HepG2 (cell line): ENCODE measurements around the gene RRAD. TPM values are rescaled to one million over a fixed set of nuclear protein-coding genes. Genes with fewer than 3 reads are reported as not detected.

Source experiments
- ATAC-seq: fragments of 200-7000 bp; cut with Tn5 transposase; 3 replicates; pipeline ENCODE4 v1.9.1; 2020; ENCODE audit warnings: mild to moderate bottlenecking, moderate library complexity
- BruUV-seq: library from RNA; stranded (reverse); fragments of 400-500 nt; replicated peaks from 2 replicates; lab custom pipeline; 2021; lab: Mats Ljungman, UMichigan
- CTCF ChIA-PET: fragments of 300-600 bp; formaldehyde crosslinking; extraction: SDS; loops from one replicate; lab custom pipeline; 2021; ENCODE audit warnings: low total read pairs, inconsistent platforms, low intra/inter-chr PET ratio; lab: Yijun Ruan, JAX
- POLR2A ChIA-PET: fragments of 350-600 bp; sonication (Branson Sonifier 250); formaldehyde crosslinking; loops from one replicate; lab custom pipeline; 2020; ENCODE audit warnings: antibody characterized with exemption, inconsistent platforms; lab: Yijun Ruan, JAX
- DNase-seq: peaks from one replicate; pipeline ENCODE4 v3.0.0-alpha.2; 2015; ENCODE audit warnings: low spot score
- FAIRE-seq: peaks from 3 replicates; lab custom pipeline; 2011; peaks lifted over from hg19 to GRCh38; lab: Jason Lieb, UNC
- H2AFZ ChIP-seq: one replicate; pipeline ENCODE4 v1.6.1; 2011; ENCODE audit warnings: low read length, inconsistent platforms
- H3K27ac ChIP-seq: fragments of 300-600 bp; 3 replicates; pipeline ENCODE4 v1.8.0; 2011; ENCODE audit warnings: mixed run types, mild to moderate bottlenecking, mixed read lengths, low read length, inconsistent platforms; ENCODE audit not compliant: insufficient read depth; ENCODE audit errors: extremely low read length
- H3K27me3 ChIP-seq, 2 experiments: fragments of 200-600 bp in 1 of 2; 2 replicates in 1 of 2; 3 replicates in 1 of 2; pipeline versions ENCODE4 v1.6.0 to v1.8.0; 2011; ENCODE audit warnings: low read length in 2 of 2, mild to moderate bottlenecking in 2 of 2, moderate library complexity in 2 of 2, inconsistent platforms in 1 of 2; ENCODE audit not compliant: insufficient read depth in 2 of 2, control insufficient read depth in 1 of 2
- H3K36me3 ChIP-seq, 2 experiments: fragments of 200-600 bp in 1 of 2; replicated peaks in 1 of 2; 2 replicates in 1 of 2; 3 replicates in 1 of 2; pipeline versions ENCODE4 v1.5.1 to v1.8.0; 2011; ENCODE audit warnings: low read length in 2 of 2, inconsistent platforms in 1 of 2; ENCODE audit not compliant: insufficient read depth in 2 of 2, control insufficient read depth in 1 of 2
- H3K4me1 ChIP-seq: 2 replicates; pipeline ENCODE4 v1.5.1; 2012; ENCODE audit warnings: low read length, inconsistent platforms; ENCODE audit not compliant: insufficient read depth
- H3K4me2 ChIP-seq: 2 replicates; pipeline ENCODE4 v1.6.0; 2011; ENCODE audit warnings: low read depth, low read length, inconsistent platforms
- H3K4me3 ChIP-seq, 3 experiments: fragments of 200-600 bp in 1 of 3; sonication (generic), shearing (Covaris generic) in 1 of 3; replicated peaks in 1 of 3; 2 replicates each; pipeline ENCODE4 v1.5.1; 2011 to 2016; ENCODE audit warnings: low read length in 3 of 3, inconsistent platforms in 2 of 3, low read depth in 2 of 3, mild to moderate bottlenecking in 2 of 3, control low read depth in 1 of 3, mixed read lengths in 1 of 3; ENCODE audit not compliant: insufficient read depth in 1 of 3
- H3K79me2 ChIP-seq: one replicate; pipeline ENCODE4 v1.6.1; 2011; ENCODE audit warnings: low read length, inconsistent platforms; ENCODE audit not compliant: insufficient read depth
- H3K9ac ChIP-seq: 2 replicates; pipeline ENCODE4 v1.6.0; 2011; ENCODE audit warnings: mild to moderate bottlenecking, low read depth, low read length, inconsistent platforms; ENCODE audit not compliant: insufficient read depth
- H3K9me3 ChIP-seq: 2 replicates; pipeline ENCODE4 v1.5.1; 2012; ENCODE audit warnings: mild to moderate bottlenecking, low read length
- H4K20me1 ChIP-seq: 2 replicates; pipeline ENCODE4 v1.6.0; 2011; ENCODE audit warnings: inconsistent platforms, mild to moderate bottlenecking, low read length, moderate library complexity; ENCODE audit not compliant: insufficient read depth
- RARA ChIP-seq: IDR thresholded peaks from 2 replicates; pipeline ENCODE4 v1.6.1; 2016; ENCODE audit warnings: missing genetic modification reagents, missing compliant biosample characterization
- SNAPC4 ChIP-seq: sonication (generic); formaldehyde crosslinking; IDR thresholded peaks from 2 replicates; pipeline ENCODE4 v1.4.0; 2020; ENCODE audit warnings: mild to moderate bottlenecking, missing genetic modification reagents
- U2AF1 ChIP-seq: fragments of 200-400 bp; formaldehyde crosslinking; optimal IDR thresholded peaks from 2 replicates; pipeline ENCODE3; 2017; ENCODE audit warnings: mild to moderate bottlenecking, low read depth, low read length
- U2AF2 ChIP-seq: fragments of 200-400 bp; formaldehyde crosslinking; IDR thresholded peaks from 2 replicates; pipeline ENCODE4 v1.6.1; 2017; ENCODE audit warnings: low read depth, mild to moderate bottlenecking, low read length
- ZNF121 ChIP-seq: sonication (generic); formaldehyde crosslinking; IDR thresholded peaks from 2 replicates; pipeline ENCODE4 v1.5.0; 2020; ENCODE audit warnings: mild to moderate bottlenecking, missing genetic modification reagents
- ZNF446 ChIP-seq: sonication (generic); formaldehyde crosslinking; IDR thresholded peaks from 2 replicates; pipeline ENCODE4 v1.5.0; 2020; ENCODE audit warnings: mild to moderate bottlenecking, missing genetic modification reagents
- ZSCAN5A ChIP-seq: sonication (generic); formaldehyde crosslinking; IDR thresholded peaks from 2 replicates; pipeline ENCODE4 v1.8.0; 2022; ENCODE audit warnings: mild to moderate bottlenecking, missing genetic modification reagents, borderline replicate concordance
- WGBS: methylation state at CpG from one replicate; pipeline ENCODE4 v1.1.6; 2017; ENCODE audit warnings: low lambda C conversion rate; 5-methylcytosine and 5-hydroxymethylcytosine counted together
- in situ Hi-C: cut with HindIII; loops from 2 replicates; pipeline ENCODE4 v1.10.0; 2017; ENCODE audit warnings: low pct_unique_long_range_greater_than_20kb; ENCODE audit not compliant: extremely low pct_ligation_motif_present
- intact Hi-C: fragments of 100-400 bp; cut with micrococcal nuclease; formaldehyde crosslinking; loops from one replicate; pipeline ENCODE4 v1.10.0; 2022; ENCODE audit not compliant: unreplicated experiment
- polyA plus RNA-seq, 8 experiments: library from polyadenylated mRNA; depleted of rRNA in 3 of 8; stranded (reverse) in 7 of 8; unstranded in 1 of 8; fragments of >200 nt; fragmentation: Illumina TruSeq in 4 of 8; extraction: Trizol in 4 of 8; gene quantifications; 2 replicates each; pipeline versions ENCODE4 v1.2.1 to v1.2.3, GENCODE V29; 2011 to 2016; ENCODE audit warnings: low read depth in 4 of 8, missing spikeins in 1 of 8, mixed read lengths in 1 of 8; ENCODE audit not compliant: insufficient read depth in 1 of 8
- total RNA-seq, 5 experiments: library from RNA; depleted of rRNA; stranded (reverse); fragments of >200 nt; fragmentation: Illumina TruSeq; extraction: Trizol; gene quantifications; 2 replicates each; pipeline ENCODE4 v1.2.3, GENCODE V29; 2016; ENCODE audit warnings: low read depth in 1 of 5
- TF ChIP-seq, protein P1 (sequence below): sonication (generic); formaldehyde crosslinking; IDR thresholded peaks from 2 replicates; pipeline ENCODE4 v1.5.0; 2020; ENCODE audit warnings: mild to moderate bottlenecking, missing genetic modification reagents

The RRAD gene
- total and polyA plus RNA-seq, 2 of the 13 experiments (the other 11 are each of a cell fraction or from before 2014, with no cell fraction given), result 0.80 to 1.1 TPM

DNA sequence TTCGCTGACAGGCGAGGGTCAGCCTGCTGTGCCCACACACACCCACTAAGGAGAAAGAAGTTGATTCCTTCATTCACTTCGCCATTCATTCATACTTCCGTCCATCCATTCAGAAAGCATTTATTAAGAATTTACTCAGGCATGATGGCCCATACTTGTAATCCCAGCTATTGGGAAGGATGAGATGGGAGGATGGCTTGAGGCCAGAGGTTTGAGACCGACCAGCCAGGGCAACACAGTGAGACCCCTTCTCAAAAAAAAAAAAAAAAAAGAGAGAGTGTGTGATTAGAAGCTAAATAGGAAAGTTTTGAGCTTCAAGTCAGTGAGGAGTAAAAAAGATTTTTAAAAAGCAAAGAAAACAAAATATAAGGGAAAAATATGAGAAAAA is 18.7 kb upstream of the RRAD start:
- H3K4me1 ChIP-seq, result peaks cover 26% of the 10 kb centered on the region
- BruUV-seq, result no TSS peak
- intact Hi-C loops (no loop called here), in situ Hi-C loops (no loop called here)
- ChIA-PET POLR2A (interaction anchor here (0.7 to 1.4 kb wide), 4 partner anchors 10 to 45 kb away, joined by 3 read pairs; partner anchors contain the start of gene CIAO2B), CTCF (no interaction called here)
- WGBS, result 96% methylated on average over 5 of the region's 5 CpGs
- H3K9me3 ChIP-seq, result no peaks in the 10 kb centered on the region
- ATAC-seq (no peak), FAIRE-seq (no peak), DNase-seq (no peak)
- TF ChIP-seq U2AF1 (no peak), U2AF2 (no peak), ZNF121 (CRISPR knock-in tag) (peak; percentile 89)
- no peaks in the 10 kb centered on the region for H3K79me2 ChIP-seq
- no peaks in the 10 kb centered on the region; the same call in 1 of the 2 replicates for H4K20me1 ChIP-seq
- peaks cover 29 to 49% of the 10 kb centered on the region in 2 experiments for H3K36me3 ChIP-seq
- H3K9ac ChIP-seq, result no peak overlapping the region
- no peak overlapping the region for H3K27ac ChIP-seq
- peaks cover 1 to 11% of the 10 kb centered on the region in 2 experiments; a peak in 3 of 5 replicates for H3K27me3 ChIP-seq
- H3K4me3 ChIP-seq, result no peak overlapping the region
- no peak overlapping the region for H3K4me2 ChIP-seq
- H2AFZ ChIP-seq, result no peak overlapping the region

DNA sequence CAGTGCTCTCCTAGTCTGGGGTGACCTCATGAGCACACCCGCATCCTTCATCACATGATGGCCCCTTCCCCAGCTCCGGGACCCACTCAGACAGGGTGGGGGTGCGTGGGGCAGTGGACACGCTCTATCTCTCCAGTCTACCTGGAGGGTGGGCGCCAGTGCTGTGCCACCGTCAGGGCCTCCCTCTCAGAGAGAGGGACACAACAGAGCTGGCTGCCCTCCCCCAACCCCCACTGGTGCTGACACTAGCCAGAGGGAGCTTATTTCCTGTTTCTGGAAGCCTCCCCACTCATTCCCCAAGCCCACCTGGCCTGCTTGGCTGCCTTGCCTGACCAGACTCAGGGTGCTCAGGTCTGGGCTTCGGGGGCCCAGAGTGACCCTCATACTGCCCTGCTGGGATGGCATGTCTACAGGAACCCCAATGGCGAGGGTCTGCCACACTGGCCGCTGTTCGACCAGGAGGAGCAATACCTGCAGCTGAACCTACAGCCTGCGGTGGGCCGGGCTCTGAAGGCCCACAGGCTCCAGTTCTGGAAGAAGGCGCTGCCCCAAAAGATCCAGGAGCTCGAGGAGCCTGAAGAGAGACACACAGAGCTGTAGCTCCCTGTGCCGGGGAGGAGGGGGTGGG is 18.2 kb upstream of the RRAD start:
- H3K4me1 ChIP-seq, result peaks cover 21% of the 10 kb centered on the region
- H3K4me2 ChIP-seq, result no peak overlapping the region
- H3K27me3 ChIP-seq, result peaks cover under 1 to 6% of the 10 kb centered on the region in 2 experiments; a peak in 3 of 5 replicates
- no peaks in the 10 kb centered on the region for H3K9me3 ChIP-seq
- peaks cover 32 to 54% of the 10 kb centered on the region in 2 experiments for H3K36me3 ChIP-seq
- in situ Hi-C loops, result no loop called here
- H3K9ac ChIP-seq, result no peak overlapping the region
- DNase-seq (no peak), FAIRE-seq (no peak), ATAC-seq (no peak)
- H3K79me2 ChIP-seq, result no peaks in the 10 kb centered on the region
- H2AFZ ChIP-seq, result no peak overlapping the region
- CTCF ChIA-PET, result no interaction called here
- POLR2A ChIA-PET, result interaction anchor here (0.7 to 1.4 kb wide), 3 partner anchors 9 to 44 kb away, joined by 3 read pairs; partner anchors contain the start of gene CIAO2B
- intact Hi-C loops, result no loop called here
- H4K20me1 ChIP-seq, result no peaks in the 10 kb centered on the region; the same call in 1 of the 2 replicates
- no peak overlapping the region for H3K4me3 ChIP-seq
- 98% methylated on average over 14 of the region's 15 CpGs for WGBS
- no TSS peak for BruUV-seq
- H3K27ac ChIP-seq, result no peak overlapping the region
- no peak for TF ChIP-seq SNAPC4 (CRISPR knock-in tag)
- TF ChIP-seq ZNF446 (CRISPR knock-in tag), result no peak
- TF ChIP-seq, protein P1, sequence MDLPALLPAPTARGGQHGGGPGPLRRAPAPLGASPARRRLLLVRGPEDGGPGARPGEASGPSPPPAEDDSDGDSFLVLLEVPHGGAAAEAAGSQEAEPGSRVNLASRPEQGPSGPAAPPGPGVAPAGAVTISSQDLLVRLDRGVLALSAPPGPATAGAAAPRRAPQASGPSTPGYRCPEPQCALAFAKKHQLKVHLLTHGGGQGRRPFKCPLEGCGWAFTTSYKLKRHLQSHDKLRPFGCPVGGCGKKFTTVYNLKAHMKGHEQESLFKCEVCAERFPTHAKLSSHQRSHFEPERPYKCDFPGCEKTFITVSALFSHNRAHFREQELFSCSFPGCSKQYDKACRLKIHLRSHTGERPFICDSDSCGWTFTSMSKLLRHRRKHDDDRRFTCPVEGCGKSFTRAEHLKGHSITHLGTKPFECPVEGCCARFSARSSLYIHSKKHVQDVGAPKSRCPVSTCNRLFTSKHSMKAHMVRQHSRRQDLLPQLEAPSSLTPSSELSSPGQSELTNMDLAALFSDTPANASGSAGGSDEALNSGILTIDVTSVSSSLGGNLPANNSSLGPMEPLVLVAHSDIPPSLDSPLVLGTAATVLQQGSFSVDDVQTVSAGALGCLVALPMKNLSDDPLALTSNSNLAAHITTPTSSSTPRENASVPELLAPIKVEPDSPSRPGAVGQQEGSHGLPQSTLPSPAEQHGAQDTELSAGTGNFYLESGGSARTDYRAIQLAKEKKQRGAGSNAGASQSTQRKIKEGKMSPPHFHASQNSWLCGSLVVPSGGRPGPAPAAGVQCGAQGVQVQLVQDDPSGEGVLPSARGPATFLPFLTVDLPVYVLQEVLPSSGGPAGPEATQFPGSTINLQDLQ (CRISPR knock-in tag), result no peak
- TF ChIP-seq ZSCAN5A (CRISPR knock-in tag), result no peak
- no peak for TF ChIP-seq RARA (CRISPR knock-in tag)
